ENCODE measurements around the gene STEAP1B.
"Not testable (repeated sequence)": the region's sequence is repeated elsewhere in the genome, so short reads cannot be mapped to it uniquely, and the experiment has no call there.

STEAP1B gene

DNA sequence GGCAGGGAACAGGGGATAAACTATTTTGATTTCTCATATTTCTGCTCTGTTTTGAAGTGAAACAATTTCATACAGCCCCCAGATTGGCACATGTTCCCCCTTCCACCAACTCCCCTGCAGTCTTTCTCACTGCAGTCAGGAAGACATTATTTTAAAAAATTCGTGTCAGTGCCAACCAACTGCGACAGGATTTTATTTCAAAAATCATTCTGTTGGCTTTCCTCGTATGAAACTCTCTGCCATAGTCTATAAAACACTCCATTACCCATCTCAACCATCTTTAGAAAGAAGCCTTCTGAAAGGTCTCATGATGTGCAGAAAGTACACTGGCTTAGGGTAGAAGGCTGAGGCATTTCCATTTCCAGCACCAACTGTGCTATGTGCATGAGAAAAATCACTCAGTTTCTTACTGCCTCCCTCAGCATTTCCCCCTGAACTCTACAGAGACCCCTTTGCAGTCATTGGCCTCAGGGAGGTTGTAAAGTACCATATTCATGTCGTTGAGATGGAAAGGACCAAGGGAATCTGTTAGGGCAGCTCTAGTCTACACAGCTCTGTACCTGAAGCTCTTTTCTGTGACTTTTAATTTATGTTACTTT lies 46.9 kb downstream of the STEAP1B start:
- DNase-seq (ENCODE audit: low spot score) = no peak

DNA sequence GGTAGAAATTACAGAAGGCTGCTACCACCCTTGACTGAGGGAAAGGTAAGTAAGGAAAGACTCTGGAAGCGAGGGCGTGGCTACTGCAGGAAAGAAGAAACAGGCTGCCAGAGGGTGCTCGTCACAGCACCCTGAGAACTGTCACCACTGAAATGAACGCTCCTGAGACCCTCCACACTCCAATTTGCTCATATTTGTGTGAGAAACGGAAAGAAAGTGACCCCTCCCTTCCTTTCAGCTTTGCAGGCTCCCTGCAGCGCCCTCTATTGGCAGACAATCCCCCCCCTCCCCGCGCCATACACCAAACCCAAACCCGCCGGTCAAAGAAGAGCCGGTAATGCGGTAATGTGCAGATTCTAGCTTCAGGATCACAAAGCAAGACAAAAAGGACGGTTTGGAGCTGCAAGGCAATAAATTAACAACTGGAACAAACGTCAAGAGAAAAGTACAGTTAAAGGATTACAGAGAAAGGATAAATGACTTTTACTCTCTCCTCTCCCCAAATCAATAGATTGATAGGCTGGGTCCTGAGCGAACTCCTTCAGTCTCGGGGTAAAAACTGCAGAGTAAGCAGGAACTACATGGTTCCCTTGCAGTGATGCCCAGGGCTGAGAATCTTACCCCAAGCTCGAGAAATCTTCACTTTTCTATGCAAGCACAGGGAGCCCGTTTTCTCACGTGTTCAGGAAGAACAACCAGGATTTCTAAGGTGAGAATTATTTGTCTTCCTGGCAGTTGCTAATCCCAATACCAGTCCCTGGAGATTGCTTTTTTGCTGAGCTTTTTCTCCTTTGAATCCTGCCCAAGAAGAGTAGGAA lies 47.6 kb downstream of the STEAP1B start:
- DNase-seq (ENCODE audit: low spot score) = no peak

DNA sequence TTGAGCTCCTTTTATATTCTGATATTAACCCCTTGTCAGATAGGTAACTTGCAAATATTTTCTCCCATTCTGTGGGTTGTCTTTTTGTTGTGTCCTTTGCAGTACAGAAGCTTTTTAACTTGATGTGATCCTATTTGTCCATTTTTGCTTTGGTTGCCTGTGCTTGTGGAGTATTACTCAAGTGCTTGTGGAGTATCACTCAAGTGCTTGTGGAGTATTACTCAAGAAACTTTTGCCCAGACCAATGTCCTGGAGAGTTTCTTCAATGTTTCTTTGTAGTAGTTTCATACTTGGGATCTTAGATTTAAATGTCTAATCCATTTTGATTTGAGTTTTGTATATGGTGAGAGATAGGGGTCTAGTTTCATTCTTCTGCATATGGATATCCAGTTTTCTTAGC lies 50.0 kb downstream of the STEAP1B start:
- not testable (repeated sequence) for DNase-seq (ENCODE audit: low spot score)

DNA sequence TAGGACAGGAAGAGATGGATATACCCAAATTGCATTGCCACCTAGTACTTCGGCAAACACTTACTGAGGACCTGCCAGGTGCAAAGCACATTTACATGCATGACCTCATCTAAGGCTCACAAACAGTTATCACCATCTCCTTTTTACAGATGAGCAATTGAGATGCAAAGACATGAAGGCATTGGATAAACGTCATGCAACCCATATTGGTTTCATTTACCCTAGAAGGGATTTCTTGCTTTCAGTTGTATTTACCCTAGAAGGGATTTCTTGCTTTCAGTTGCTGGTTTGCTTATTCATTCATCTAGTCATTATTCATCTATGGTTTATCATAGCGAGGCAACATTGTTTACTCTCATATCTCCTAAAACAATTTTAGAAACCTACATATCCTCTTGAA lies 52.2 kb downstream of the STEAP1B start:
- no peak for DNase-seq (ENCODE audit: low spot score)

DNA sequence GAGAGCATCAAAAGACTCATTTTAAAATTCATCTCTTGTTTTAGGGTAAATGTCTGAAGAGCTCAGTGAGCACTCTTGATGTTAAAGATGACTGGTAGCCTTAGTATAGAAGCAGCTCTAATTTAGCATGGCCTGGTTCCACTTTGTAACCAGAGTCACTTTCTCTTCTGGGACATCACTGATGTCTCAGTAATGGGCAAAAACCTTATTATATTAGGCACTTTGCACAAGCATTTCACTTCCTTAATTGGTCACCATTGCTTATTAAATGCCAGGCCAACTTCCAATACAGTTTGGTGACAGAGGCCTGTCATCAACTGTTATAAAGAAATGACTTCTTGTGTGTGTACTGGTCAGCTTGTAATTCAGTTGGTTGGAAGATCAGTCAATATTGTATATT lies 53.0 kb downstream of the STEAP1B start:
- DNase-seq (ENCODE audit: low spot score) = no peak

DNA sequence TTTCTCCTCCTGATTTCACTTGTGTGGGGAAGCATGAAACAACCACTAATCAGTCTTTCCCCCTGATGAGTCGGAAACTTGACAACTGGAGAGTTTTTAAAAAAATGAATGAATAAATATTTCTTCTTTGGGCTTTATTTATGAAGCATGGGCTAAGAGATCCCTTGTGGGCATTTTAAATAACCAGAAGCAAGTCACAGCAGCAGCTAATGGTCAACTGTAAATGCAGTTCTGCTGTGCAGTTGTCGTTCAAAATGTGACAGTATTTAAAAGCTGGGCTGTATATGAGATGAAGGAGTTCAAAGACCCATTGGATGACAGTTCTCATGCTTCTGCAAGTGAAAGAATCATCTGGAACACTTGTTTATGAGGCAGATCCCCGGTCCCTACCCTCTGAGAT lies 54.1 kb downstream of the STEAP1B start:
- no peak for DNase-seq (ENCODE audit: low spot score)

DNA sequence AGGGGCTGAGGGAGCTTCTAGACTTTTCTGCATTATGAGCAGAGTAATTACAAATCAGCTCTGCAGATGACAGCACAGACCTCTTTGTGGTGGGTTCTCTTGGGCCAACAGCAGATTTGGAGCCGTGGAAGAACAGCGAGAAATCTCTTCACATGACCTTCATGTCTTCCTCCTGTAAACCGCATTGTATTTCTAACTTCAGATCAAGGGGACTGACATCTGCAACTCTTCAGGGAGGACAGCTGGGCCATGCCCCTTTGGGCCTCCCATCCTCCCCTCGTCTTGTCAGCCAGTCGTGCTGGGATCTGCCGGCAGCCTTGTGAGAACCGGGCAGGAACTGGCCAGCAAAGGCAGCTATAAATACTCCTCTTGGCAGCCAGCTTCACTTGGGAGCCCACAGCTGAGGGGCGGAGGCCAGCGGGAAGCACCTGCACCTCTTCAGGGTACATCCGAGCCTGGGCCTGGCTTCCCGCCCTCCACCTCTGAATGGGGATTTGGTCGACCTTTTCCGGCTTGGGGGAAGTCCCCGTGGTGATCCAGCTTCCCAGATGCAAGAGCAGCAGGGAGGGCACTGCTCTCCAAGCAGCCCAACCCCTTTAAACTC lies 54.7 kb downstream of the STEAP1B start:
- no peak for DNase-seq (ENCODE audit: low spot score)

DNA sequence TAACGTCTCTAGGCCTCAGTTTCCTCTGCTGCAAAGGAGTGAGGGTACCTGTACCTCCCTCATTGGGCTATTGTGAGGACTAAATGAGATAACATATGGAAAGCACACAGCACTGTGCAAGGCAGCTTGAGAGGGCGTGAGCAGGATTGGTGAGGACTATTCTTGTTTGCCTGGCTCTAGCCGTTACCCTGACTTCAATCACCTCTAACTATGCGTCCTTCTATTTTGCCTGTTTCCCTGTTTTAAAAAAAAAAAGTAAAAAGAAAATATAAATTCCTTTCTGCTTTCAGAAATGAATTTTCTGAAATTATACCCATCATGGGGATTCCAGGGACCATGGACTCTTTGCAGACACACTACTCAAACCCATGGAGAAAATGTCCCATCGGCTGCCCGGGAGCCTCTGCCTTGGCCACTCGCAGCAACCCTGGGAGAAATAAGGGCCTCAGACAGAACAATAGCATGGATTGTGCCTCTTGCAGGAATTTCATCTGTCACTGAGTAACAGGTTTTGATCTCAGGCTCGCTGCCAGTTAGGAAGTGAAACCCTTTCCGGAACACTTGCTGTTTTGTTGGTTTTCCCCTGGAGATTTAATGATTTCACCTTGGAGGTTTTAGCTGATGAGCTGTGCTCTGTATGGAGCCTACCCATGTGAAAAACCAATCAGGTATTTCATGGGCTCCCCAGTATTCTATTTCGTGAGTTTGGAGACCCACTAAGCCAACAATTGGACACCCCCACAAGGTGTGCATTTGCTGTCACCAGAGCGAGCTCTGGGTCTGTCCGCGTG lies 55.6 kb downstream of the STEAP1B start:
- no peak for DNase-seq (ENCODE audit: low spot score)

DNA sequence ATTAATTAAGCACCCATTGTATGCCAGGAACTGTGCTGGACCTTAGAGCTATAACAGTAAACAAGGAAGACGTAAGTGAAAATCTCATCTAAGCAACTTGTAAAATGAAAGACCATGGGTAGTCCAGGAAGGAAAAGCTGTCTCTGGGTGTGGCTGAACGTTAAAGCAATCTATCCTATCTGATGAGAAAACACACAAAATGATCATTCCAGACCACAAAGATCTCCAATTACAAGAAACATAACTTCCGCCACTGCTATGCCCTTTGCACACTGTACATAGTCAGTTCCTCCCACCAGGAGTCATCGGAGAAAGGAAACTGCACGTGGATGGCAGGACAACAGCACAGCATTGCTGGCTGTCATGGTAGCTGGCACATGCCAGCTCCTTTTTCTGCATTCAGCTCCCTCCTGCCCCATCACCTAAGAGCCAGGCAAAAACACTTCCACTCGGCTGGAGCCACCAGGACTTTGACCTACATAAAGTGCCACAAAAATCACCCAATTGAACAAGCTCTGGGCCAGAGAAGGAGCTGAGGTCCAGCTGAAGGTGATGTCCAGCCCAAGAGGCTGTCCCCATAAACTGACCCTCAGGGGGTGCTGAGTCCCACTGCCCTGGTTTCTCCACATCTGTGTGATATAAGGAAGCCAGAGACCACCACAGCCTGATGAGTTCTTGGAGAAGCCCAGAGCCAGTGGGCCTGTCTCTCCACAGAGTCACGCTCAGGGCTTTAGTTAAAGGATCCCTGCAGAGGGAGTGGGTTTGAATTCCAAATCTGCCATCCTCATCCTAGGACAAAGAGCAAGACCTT lies 56.4 kb downstream of the STEAP1B start:
- no peak for DNase-seq (ENCODE audit: low spot score)

DNA sequence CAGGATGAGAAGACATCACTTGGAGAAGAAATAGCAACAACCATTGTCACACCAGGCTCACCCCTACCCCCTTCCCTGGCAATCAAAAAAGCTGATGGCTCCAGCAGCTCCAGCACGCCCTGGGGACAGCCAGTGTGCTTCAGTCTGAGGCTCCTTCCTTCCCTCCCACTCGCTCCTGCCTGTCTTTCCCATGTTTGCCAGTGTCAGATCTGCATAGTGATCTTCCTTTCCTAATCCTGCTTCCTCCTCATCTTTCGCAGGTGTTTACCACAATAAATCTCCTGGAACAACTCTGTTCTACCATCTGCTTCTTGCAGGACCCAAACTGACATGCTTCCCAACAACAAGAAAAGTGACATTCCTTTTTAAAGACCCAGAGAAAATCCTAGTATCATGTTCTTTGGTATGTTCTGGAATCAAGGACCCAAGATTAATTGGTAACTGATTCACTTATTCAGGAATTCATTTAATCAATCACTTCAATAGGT lies 57.1 kb downstream of the STEAP1B start:
- DNase-seq (ENCODE audit: low spot score) = no peak

DNA sequence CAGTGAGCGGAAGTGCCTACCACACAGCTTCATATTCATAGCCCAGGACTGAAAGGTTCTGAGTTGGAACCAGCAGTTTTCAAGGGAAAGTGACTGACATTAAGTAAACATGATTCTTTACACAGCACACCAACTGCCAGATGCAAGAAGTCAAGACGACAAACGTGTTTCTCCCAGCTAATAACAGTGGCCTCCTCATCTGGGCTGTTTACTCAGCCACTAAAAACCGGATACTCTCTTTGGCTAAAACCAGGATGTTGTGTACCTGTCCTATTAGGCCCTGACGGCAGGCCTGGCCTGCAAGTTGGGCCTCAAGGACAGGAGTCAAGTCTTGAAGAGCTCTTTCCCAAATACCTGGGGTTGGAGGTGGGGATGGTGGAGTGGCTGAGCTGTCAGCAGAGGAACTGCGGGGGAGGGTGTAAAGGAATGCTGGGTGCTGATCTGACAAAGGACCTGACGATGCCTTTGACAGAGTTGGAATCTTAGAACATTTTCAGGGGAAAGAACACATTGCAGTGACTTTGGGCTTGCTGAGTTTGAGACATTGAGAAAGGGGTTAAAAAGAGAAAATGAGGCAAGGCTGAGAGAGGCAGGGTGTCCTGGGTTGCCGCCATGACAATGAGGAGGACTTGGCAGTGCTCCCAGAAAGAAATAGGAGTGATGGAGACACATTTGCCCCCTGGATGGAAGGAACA lies 57.7 kb downstream of the STEAP1B start:
- DNase-seq (ENCODE audit: low spot score) = no peak

DNA sequence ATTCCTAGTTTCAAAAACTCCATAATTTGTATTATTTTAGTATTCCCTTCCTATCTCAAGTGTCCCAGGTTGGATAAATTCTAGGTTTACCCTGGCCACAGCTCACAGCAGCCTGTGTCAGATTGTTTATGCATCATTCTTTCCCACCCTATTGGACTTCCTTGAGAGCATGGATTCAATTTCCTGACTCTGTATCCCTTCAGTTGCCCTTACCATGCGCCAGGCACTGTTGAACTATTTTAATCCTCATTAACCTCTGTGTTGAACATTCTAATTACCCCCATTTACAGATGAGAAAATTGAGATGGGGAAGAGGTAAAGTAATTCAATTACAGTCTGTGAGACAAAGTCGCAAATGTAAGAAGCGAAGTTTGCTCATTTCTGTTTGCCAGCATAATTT lies 58.8 kb downstream of the STEAP1B start:
- DNase-seq (ENCODE audit: low spot score) = no peak

DNA sequence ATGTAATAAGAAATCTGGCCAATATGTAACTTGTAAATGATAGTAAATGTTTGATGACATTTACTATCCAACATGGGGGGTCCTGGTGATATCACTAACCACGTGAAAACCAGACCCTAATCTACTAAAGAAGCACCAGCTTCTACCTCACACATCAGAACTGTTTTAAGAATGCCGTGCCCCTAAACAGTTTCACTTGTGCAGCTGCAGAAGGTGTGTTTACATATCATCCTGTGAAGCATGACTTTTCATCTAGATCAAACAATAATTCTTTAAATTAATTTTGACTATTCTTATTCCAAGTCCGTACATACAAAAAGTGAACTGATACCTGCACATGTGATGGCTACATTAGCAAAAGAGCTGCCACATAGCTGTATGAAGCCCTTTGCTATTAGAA lies 61.0 kb downstream of the STEAP1B start:
- DNase-seq (ENCODE audit: low spot score) = no peak

DNA sequence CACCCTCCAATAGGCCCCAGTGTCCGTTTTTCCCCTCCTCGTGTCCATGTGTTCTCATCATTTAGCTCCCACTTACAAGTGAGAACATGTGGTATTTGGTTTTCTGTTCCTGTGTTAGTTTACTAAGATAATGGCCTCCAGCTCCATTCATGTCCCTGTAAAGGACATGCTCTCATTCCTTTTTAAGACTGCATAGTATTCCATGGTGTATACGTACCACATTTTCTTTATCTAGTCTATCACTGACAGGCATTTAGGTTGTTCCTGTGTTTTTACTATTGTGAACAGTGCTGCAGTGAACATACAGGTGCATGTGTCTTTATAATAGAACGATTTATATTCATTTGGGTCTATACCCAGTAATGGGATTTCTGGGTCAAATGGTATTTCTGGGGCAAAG lies 63.4 kb downstream of the STEAP1B start:
- not testable (repeated sequence) for DNase-seq (ENCODE audit: low spot score)

DNA sequence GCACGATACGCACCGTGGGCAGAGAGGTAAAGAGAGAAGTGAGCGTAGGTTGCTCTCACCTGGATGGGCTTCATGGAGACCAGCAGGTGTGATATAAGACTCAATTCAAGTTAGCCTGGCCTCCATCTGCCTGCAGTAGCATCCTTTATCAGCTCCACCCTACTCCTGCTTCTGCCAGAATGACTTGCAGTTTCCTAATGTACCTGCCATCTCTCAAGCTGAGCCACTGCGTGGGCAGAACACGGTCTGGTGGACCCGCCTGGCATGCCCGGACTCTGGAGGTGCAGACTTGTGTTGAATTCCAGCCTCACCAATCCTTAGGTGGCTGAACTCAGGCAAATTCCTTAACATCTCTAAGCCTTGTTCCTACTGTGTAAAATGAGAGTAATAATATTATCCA lies 64.3 kb downstream of the STEAP1B start:
- no peak for DNase-seq (ENCODE audit: low spot score)

DNA sequence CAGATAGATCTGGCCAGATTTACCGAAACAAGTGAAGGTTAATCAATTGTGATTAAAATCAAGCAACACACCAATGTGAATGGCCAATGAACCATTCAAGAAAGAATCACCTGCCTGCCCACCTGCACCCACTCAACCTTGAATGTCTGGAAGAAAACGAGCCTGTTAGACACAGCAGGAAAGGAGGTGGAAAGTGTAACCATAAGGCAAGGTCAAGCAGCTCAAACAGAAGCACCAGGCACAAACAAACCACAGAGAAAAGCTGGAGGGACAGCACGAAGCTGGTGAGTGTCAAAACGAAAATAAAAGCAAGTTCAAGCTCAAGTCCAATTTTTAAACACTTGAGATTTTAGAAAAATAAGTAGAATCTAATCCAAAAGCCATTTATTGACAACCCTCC lies 64.9 kb downstream of the STEAP1B start:
- no peak for DNase-seq (ENCODE audit: low spot score)

DNA sequence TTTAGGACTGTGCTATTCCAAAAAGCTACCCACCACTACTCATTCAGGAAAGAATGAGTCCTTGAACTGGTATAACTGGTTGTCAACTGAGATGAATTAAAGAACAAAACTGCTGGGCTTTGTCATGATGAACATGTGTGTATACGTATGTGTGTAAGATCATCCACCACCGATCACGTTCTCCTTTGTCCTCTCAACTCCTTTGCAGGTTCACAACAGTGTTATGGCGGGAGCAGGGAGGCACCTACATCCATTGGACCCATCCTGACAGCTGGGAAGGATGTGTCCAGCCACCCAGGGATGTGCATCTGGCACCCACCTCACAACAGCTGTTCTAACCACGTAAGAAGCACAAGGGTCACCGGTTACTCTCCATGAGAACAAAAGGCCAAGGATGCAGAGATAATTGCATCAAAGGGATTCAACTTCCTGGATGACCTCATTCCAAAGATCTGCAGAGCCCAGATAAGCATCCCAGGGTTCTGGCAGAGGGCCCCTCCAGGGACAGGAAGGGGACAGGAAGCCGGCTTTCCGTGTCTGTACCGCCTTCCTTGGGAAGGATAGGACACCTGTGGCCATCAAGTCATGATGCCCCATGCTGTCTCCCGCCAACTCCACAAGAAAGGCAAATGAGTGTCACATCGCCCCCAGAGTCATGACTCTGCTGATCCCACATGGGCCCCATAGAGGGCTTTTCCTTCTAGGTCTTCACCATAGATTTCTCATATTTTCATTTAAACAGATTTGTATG lies 66.1 kb downstream of the STEAP1B start:
- DNase-seq (ENCODE audit: low spot score) = no peak

DNA sequence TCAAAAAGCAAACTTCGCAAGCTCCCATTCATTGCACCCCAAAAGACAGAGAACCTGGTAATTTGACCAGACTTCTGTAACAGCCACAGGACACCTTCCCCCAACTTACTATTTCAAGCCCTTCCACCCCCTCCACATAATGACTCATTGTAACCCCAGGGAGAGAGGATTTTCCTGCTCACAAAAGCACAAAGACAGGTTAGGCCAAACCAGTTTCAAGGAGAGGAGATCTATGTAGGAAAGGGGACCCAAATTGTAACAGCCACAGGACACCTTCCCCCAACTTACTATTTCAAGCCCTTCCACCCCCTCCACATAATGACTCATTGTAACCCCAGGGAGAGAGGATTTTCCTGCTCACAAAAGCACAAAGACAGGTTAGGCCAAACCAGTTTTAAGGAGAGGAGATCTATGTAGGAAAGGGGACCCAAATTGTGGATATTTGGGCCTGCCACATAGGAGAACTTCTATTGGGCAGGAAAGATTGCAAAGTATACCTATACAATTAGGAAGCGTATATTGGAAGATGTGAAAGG lies 66.8 kb downstream of the STEAP1B start:
- not testable (repeated sequence) for DNase-seq (ENCODE audit: low spot score)

DNA sequence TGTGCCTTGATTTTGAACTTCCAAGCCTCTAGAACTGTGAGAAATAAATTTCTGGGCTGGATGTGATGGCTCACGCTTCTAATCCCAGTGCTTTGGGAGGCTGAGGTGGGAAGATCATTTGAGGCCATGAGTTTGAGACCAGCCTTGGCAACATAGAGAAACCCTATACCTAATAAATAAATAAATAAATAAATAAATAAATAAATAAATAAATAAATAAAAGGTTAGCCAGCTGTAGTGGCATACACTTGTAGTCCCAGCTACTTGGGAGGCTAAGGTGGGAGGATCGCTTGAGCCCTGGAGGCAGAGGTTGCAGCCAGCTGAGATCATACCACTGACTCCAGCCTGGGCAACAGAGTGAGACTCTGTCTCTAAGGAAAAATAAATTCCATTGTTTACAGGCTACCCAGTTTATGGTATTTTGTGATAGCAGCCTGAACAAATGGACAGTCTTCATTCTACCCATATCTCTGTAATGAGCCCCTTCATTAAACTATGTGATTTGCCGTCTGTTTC lies 67.7 kb downstream of the STEAP1B start:
- no peak for DNase-seq (ENCODE audit: low spot score)

DNA sequence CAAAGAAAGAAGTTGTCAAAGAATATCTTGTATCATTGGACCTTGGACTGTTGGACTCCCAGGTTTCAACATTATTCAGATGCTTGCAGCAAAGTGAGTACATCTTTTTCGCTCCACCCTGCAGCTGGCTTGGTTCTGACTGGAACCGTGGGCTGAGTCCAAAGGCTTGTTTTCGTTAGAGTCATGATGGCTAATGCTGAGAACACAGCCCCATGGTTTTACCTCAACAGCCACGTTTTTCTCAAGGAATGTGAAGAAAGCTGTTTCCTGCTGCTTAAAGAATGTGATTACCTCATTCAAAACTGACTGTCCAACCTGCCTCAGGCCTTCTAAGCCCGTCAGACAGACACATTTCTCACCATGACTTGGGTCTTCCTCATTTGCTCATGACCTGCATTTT lies 69.5 kb downstream of the STEAP1B start:
- peak; percentile 43 for DNase-seq (ENCODE audit: low spot score)

All from RKO (cell line).